Lower leg skin (tissue), 3 donors: ENCODE results near the gene NR1H3.

Experiments used
- CTCF ChIP-seq, 3 donors: fragments of 450-650 bp; IDR thresholded peaks; one replicate each; pipeline ENCODE4 v1.5.1; 2016; ENCODE audit warnings: antibody characterized with exemption in 3 of 3, mild to moderate bottlenecking in 3 of 3, moderate library complexity in 2 of 3
- POLR2A ChIP-seq, 2 donors: fragments of 450-650 bp; IDR thresholded peaks; one replicate each; pipeline ENCODE4 v1.6.1; 2016 to 2017; ENCODE audit warnings: antibody characterized with exemption in 2 of 2, mild to moderate bottlenecking in 1 of 2, moderate library complexity in 1 of 2

GRCh38 chr11:47244448-47245350 lies 13.1 kb upstream of the NR1H3 start:
- TF ChIP-seq CTCF (IDR thresholded peaks at IDR 0.05) = no peak
- no peak for TF ChIP-seq POLR2A (IDR thresholded peaks at IDR 0.05)
